Subcutaneous adipose tissue (tissue), 4 donors: ENCODE data around the gene QKI. TPM values are rescaled to one million over a fixed set of nuclear protein-coding genes. Genes with fewer than 3 reads are reported as not detected.

Experiments
- total RNA-seq, 4 donors: library from RNA; depleted of rRNA; stranded (reverse); fragments of >200 nt; gene quantifications; one replicate each; pipeline ENCODE4 v1.1.0, GENCODE V29; 2016
- TF ChIP-seq, protein P1 (sequence below): fragments of 450-650 bp; IDR thresholded peaks from one replicate; pipeline ENCODE4 v1.5.1; 2016; ENCODE audit warnings: low read depth, mild to moderate bottlenecking, control low read depth, antibody characterized with exemption, moderate library complexity

The QKI gene
- total RNA-seq, 4 donors from 2014 or later: 218 to 368 (median 266) TPM

DNA sequence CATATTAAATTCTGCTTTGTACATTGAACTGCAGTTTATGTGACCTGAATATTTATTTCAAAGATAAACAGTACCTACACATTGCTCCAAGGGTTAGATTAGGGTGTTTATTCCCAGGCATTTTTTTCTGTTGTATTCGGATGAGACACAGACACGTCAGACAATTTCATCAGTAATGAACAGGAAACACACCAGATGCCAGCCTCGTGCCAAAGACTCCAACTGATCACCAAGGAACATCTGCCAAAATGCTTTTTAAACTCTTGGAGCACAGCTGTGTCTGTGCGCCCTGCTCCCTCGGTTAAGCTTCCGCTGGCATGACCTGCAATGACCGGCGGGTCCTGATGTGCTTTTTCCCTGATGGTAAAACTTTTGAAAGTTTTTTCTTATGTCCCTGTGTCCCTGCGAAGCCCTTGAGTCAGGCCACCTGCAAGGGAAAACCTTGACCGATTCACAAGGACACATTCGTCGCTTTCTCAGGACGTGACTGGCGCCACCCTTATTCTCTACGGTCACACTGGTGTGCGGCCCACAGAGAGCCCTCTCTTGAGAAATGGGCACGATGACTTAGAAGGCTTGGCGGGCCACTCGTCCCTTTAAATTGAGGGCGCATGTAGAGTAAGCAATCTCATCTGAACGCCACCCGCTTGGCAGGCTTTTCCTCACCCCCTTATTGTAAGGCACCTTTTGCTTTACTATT is 173.9 kb downstream of the QKI start:
- TF ChIP-seq, protein P1, sequence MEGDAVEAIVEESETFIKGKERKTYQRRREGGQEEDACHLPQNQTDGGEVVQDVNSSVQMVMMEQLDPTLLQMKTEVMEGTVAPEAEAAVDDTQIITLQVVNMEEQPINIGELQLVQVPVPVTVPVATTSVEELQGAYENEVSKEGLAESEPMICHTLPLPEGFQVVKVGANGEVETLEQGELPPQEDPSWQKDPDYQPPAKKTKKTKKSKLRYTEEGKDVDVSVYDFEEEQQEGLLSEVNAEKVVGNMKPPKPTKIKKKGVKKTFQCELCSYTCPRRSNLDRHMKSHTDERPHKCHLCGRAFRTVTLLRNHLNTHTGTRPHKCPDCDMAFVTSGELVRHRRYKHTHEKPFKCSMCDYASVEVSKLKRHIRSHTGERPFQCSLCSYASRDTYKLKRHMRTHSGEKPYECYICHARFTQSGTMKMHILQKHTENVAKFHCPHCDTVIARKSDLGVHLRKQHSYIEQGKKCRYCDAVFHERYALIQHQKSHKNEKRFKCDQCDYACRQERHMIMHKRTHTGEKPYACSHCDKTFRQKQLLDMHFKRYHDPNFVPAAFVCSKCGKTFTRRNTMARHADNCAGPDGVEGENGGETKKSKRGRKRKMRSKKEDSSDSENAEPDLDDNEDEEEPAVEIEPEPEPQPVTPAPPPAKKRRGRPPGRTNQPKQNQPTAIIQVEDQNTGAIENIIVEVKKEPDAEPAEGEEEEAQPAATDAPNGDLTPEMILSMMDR: no peak

- TF ChIP-seq, protein P1: no peak
Observed at GRCh38 chr6:163589387-163589786, 174.9 kb downstream of the QKI start.

DNA sequence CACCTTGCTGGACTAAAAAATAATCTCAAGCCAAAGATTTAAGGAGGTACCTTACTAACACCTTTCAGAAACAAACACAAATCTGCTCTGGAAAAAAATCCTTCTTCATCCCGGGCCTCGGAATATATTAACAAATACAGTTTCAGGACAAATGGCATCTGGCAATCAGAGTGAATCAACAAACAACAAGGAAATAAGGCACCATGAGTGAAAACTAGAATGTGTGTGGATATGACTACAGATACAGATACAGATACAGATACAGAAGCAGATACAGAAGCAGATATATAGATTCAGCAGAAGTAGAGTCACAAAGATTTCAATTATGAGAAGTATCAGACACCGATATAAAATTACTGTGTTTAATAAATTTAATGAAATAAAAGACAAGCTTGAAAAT is 178.4 kb downstream of the QKI start:
- TF ChIP-seq, protein P1: no peak

DNA sequence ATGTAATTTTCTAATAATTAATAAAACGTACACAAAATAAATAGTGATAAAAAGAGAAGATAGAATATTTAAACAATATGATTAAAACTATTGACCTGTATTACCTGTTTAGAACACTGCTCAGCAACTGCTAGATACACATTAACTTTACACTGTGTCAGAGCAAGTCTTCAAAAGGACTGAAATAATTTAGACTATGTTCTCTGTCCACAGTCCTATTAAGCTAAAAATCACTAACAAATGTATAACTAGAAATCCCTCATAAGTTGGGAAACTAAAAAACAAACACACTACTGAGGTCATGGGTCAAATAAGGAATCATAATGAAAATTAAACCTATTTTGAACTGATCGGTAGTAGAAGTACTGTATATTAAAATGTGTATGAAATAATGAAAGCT is 181.7 kb downstream of the QKI start:
- TF ChIP-seq, protein P1: no peak

GRCh38 chr6:163599136-163599535 is 184.6 kb downstream of the QKI start:
- TF ChIP-seq, protein P1: no peak

GRCh38 chr6:163599684-163600083 is 185.2 kb downstream of the QKI start:
- TF ChIP-seq, protein P1: no peak

DNA sequence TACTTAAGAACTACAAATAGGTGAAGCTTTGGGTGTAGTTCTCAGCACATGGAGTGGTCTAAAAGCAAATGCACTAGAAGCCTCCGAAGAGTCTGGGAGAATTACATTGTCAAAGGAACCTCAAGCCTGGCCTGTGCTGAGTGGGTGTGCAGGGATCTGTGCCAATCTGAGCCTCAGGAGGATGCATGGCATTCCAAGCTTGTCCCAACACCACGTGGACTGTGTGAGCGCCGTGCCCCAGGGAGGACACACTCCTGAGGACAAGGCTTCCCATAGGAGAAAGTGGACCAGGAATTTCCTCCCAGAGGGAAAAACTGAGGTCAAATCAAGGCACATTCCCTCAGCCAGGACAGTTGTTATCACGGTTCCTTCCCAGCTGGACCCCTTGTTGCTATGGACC is 185.8 kb downstream of the QKI start:
- TF ChIP-seq, protein P1: no peak
